Islet of Langerhans (tissue), 1 donor: ENCODE results near the gene KCNJ6.
A peak's percentile ranks its signal among the peaks of the same experiment; 100 is the strongest.

Source experiments
- FAIRE-seq: peaks from one replicate; lab custom pipeline; 2011; peaks lifted over from hg19 to GRCh38; lab: Jason Lieb, UNC

Gene KCNJ6

GRCh38 chr21:37817242-37817641 lies 99.0 kb downstream of the KCNJ6 start:
- FAIRE-seq: no peak

- no peak for FAIRE-seq
Observed at GRCh38 chr21:37815893-37816292, 100.4 kb downstream of the KCNJ6 start.

- FAIRE-seq: no peak
Observed at GRCh38 chr21:37811711-37812110, 104.5 kb downstream of the KCNJ6 start.

- FAIRE-seq: no peak
Observed at GRCh38 chr21:37808261-37808660, 108.0 kb downstream of the KCNJ6 start.

GRCh38 chr21:37805266-37805665 lies 111.0 kb downstream of the KCNJ6 start:
- no peak for FAIRE-seq

GRCh38 chr21:37804001-37804400 lies 112.3 kb downstream of the KCNJ6 start:
- FAIRE-seq: no peak

- no peak for FAIRE-seq
Observed at GRCh38 chr21:37803101-37803651, 113.1 kb downstream of the KCNJ6 start.

- no peak for FAIRE-seq
Observed at GRCh38 chr21:37800456-37801061, 115.7 kb downstream of the KCNJ6 start.

- no peak for FAIRE-seq
Observed at GRCh38 chr21:37800057-37800455, 116.2 kb downstream of the KCNJ6 start.

- no peak for FAIRE-seq
Observed at GRCh38 chr21:37799211-37800056, 116.8 kb downstream of the KCNJ6 start.

- no peak for FAIRE-seq
Observed at GRCh38 chr21:37797403-37797802, 118.9 kb downstream of the KCNJ6 start.

GRCh38 chr21:37796011-37796410 lies 120.2 kb downstream of the KCNJ6 start:
- FAIRE-seq: no peak

- FAIRE-seq: no peak
Observed at GRCh38 chr21:37793660-37794059, 122.6 kb downstream of the KCNJ6 start.

GRCh38 chr21:37792046-37792445 lies 124.2 kb downstream of the KCNJ6 start:
- no peak for FAIRE-seq

- no peak for FAIRE-seq
Observed at GRCh38 chr21:37790905-37791304, 125.4 kb downstream of the KCNJ6 start.

GRCh38 chr21:37788503-37788902 lies 127.8 kb downstream of the KCNJ6 start:
- FAIRE-seq: no peak

- peak; percentile 79 for FAIRE-seq
Observed at GRCh38 chr21:37787456-37787855, 128.8 kb downstream of the KCNJ6 start.

GRCh38 chr21:37784591-37785318 lies 131.5 kb downstream of the KCNJ6 start:
- no peak for FAIRE-seq

GRCh38 chr21:37783016-37783415 lies 133.2 kb downstream of the KCNJ6 start:
- no peak for FAIRE-seq

GRCh38 chr21:37780991-37781983 lies 135.0 kb downstream of the KCNJ6 start:
- FAIRE-seq: no peak

GRCh38 chr21:37771181-37771580 lies 145.1 kb downstream of the KCNJ6 start:
- FAIRE-seq: no peak

GRCh38 chr21:37770461-37770860 lies 145.8 kb downstream of the KCNJ6 start:
- no peak for FAIRE-seq
